ENCODE measurements around the gene ABCA8.
"Not testable (repeated sequence)": the region's sequence is repeated elsewhere in the genome, so short reads cannot be mapped to it uniquely, and the experiment has no call there.

ABCA8 gene

GRCh38 chr17:68955181-68955841 lies at the start of gene ABCA8:
ABCA8 (minus strand) TSS chr17:68955392; CDS start chr17:68942034, 13,358 bp downstream.
- DNase-seq (ENCODE audit: low spot score), result peak; percentile 18

- not testable (repeated sequence) for DNase-seq (ENCODE audit: low spot score)
Measured at GRCh38 chr17:69004759-69005158, 49.6 kb upstream of the ABCA8 start.

GRCh38 chr17:68999743-69000142 lies 44.6 kb upstream of the ABCA8 start:
- DNase-seq (ENCODE audit: low spot score), result not testable (repeated sequence)

GRCh38 chr17:68993112-68993511 lies 37.9 kb upstream of the ABCA8 start:
- DNase-seq (ENCODE audit: low spot score), result no peak

- DNase-seq (ENCODE audit: low spot score), result no peak
Measured at GRCh38 chr17:68987966-68988365, 32.8 kb upstream of the ABCA8 start.

- no peak for DNase-seq (ENCODE audit: low spot score)
Measured at GRCh38 chr17:68981288-68981687, 26.1 kb upstream of the ABCA8 start.

GRCh38 chr17:68973098-68973846 lies 18.1 kb upstream of the ABCA8 start:
- no peak for DNase-seq (ENCODE audit: low spot score)

GRCh38 chr17:68972119-68972704 lies 17.0 kb upstream of the ABCA8 start:
- DNase-seq (ENCODE audit: low spot score), result peak; percentile 24

GRCh38 chr17:68969101-68969500 lies 13.9 kb upstream of the ABCA8 start:
- no peak for DNase-seq (ENCODE audit: low spot score)

GRCh38 chr17:68963958-68964357 lies 8.8 kb upstream of the ABCA8 start:
- no peak for DNase-seq (ENCODE audit: low spot score)

GRCh38 chr17:68961214-68961882 lies 6.2 kb upstream of the ABCA8 start:
- DNase-seq (ENCODE audit: low spot score), result peak; percentile 74

- DNase-seq (ENCODE audit: low spot score), result not testable (repeated sequence)
Measured at GRCh38 chr17:68959117-68959516, 3.9 kb upstream of the ABCA8 start.

- no peak for DNase-seq (ENCODE audit: low spot score)
Measured at GRCh38 chr17:68957944-68958343, 2.8 kb upstream of the ABCA8 start.

GRCh38 chr17:68954146-68954896 lies 871 bp downstream of the ABCA8 start:
- DNase-seq (ENCODE audit: low spot score), result no peak

GRCh38 chr17:68953340-68953997 lies 1.7 kb downstream of the ABCA8 start:
- DNase-seq (ENCODE audit: low spot score), result no peak

- DNase-seq (ENCODE audit: low spot score), result no peak
Measured at GRCh38 chr17:68950725-68951124, 4.5 kb downstream of the ABCA8 start.

- DNase-seq (ENCODE audit: low spot score), result not testable (repeated sequence)
Measured at GRCh38 chr17:68947868-68948267, 7.3 kb downstream of the ABCA8 start.

- DNase-seq (ENCODE audit: low spot score), result no peak
Measured at GRCh38 chr17:68944435-68945035, 10.7 kb downstream of the ABCA8 start.

GRCh38 chr17:68943812-68944182 lies 11.4 kb downstream of the ABCA8 start:
- DNase-seq (ENCODE audit: low spot score), result not testable (repeated sequence)

- no peak for DNase-seq (ENCODE audit: low spot score)
Measured at GRCh38 chr17:68943123-68943811, 11.9 kb downstream of the ABCA8 start.
